Progenitor cell of endocrine pancreas (in vitro differentiated cells): ENCODE results near the gene MGAT4B. TPM values are rescaled to one million over a fixed set of nuclear protein-coding genes. Genes with fewer than 3 reads are reported as not detected.

Source experiments
- DNase-seq: peaks from one replicate; pipeline ENCODE4 v3.0.0; 2021; ENCODE audit warnings: low spot score; ENCODE audit not compliant: unreplicated experiment
- H3K27ac Mint-ChIP-seq: 2 replicates; pipeline ENCODE4 v1.8.0; 2021; ENCODE audit warnings: mild to moderate bottlenecking, moderate library complexity, mixed read lengths
- H3K27me3 Mint-ChIP-seq: 2 replicates; pipeline ENCODE4 v1.8.0; 2021; ENCODE audit warnings: mixed read lengths
- H3K36me3 Mint-ChIP-seq: 2 replicates; pipeline ENCODE4 v1.8.0; 2022; ENCODE audit warnings: mixed read lengths; ENCODE audit not compliant: insufficient read depth
- H3K4me1 Mint-ChIP-seq: 2 replicates; pipeline ENCODE4 v1.8.0; 2021; ENCODE audit warnings: low read depth, mixed read lengths
- H3K4me3 Mint-ChIP-seq: 2 replicates; pipeline ENCODE4 v1.8.0; 2021; ENCODE audit warnings: low read depth, mild to moderate bottlenecking, moderate library complexity, mixed read lengths
- H3K9me3 Mint-ChIP-seq: 2 replicates; pipeline ENCODE4 v1.8.0; 2021; ENCODE audit warnings: low read depth, mixed read lengths
- CTCF ChIP-seq: fragments of 200-600 bp; sonication (generic); IDR thresholded peaks from one replicate; pipeline ENCODE4 v1.5.0; 2021; ENCODE audit warnings: antibody characterized with exemption, mild to moderate bottlenecking; ENCODE audit not compliant: unreplicated experiment
- total RNA-seq: library from RNA; stranded (reverse); gene quantifications from 2 replicates; pipeline ENCODE4 v1.2.1, GENCODE V29; 2021

The MGAT4B gene
- total RNA-seq, 1 donor from 2014 or later = 159 TPM

DNA sequence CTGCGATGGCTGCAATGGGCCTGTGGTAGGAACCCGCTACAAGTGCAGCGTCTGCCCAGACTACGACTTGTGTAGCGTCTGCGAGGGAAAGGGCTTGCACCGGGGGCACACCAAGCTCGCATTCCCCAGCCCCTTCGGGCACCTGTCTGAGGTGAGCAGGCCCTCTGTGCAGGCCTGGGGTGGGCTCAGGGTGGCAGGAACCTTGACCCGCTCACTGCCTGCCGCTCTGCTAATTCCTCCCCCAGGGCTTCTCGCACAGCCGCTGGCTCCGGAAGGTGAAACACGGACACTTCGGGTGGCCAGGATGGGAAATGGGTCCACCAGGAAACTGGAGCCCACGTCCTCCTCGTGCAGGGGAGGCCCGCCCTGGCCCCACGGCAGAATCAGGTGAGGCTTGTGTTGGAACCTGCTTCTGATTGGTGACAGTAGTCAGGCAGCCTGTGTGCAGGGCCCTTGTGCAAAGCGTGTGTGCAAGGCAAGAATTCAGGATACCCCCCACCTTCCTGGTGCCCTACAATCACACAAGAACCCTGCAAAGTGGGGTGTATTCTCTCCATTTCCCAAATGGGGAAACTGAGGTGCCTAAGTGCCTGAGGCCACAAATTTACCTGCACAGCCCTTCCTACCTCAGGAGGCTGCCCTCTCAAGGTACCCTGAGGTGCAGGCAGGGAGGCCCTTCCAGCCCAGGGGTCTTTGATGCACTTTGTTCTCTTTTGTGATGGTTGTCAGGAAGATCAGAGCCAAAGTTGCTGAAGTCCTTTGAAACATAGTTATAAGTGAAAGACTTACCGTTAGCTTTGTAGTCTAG, 17.5 kb upstream of the MGAT4B start:
- peak overlapping the region; percentile 83 for H3K27ac Mint-ChIP-seq
- H3K4me1 Mint-ChIP-seq = peaks cover 43% of the 10 kb centered on the region
- DNase-seq = no peak
- no peak for TF ChIP-seq CTCF
- no peaks in the 10 kb centered on the region for H3K27me3 Mint-ChIP-seq
- H3K9me3 Mint-ChIP-seq = no peaks in the 10 kb centered on the region
- H3K4me3 Mint-ChIP-seq = peak overlapping the region; percentile 61
- peaks cover 44% of the 10 kb centered on the region for H3K36me3 Mint-ChIP-seq

DNA sequence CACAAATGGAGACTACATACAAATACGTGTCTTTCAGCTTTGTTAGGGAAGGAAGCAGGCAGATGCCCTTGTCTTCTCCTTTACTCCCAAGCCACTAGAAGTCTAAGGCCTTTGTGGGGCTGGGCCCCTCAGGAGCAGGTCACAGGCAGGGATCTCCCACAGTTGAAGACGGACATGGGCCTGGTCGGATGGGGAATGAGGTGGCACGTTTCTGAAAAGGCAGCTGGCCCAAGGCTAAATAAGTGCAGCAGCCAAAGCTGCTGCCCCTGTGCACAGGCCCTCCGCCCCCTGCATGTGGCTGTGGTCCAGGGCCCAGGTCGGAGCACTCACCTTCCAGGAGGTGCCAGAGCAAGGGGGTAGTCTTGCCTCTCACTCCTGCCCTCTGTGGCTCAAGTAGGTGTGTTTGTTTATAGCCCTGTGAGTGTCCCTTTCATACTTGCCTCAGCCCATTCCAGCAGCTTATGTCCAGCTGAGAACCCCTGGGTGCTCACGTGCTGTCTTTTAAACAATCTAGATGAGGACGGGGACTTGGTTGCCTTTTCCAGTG, 15.9 kb upstream of the MGAT4B start:
- Mint-ChIP-seq H3K27me3 (no peaks in the 10 kb centered on the region), H3K9me3 (no peaks in the 10 kb centered on the region), H3K4me3 (peak overlapping the region; percentile 91), H3K4me1 (peaks cover 50% of the 10 kb centered on the region), H3K36me3 (peaks cover 30% of the 10 kb centered on the region), H3K27ac (peak overlapping the region; percentile 97)
- no peak for TF ChIP-seq CTCF
- no peak for DNase-seq

GRCh38 chr5:179822059-179822432, 15.4 kb upstream of the MGAT4B start:
- Mint-ChIP-seq H3K36me3 (peaks cover 27% of the 10 kb centered on the region), H3K27ac (peak overlapping the region; percentile 97), H3K4me1 (peaks cover 50% of the 10 kb centered on the region), H3K9me3 (no peaks in the 10 kb centered on the region), H3K4me3 (peak overlapping the region; percentile 91), H3K27me3 (no peaks in the 10 kb centered on the region)
- DNase-seq = no peak
- no peak for TF ChIP-seq CTCF

GRCh38 chr5:179821298-179822058, 14.8 kb upstream of the MGAT4B start:
- Mint-ChIP-seq H3K4me1 (peaks cover 50% of the 10 kb centered on the region), H3K36me3 (peaks cover 22% of the 10 kb centered on the region), H3K27ac (peak overlapping the region; percentile 97), H3K4me3 (peak overlapping the region; percentile 91), H3K9me3 (no peaks in the 10 kb centered on the region), H3K27me3 (no peaks in the 10 kb centered on the region)
- DNase-seq = peak; percentile 55
- TF ChIP-seq CTCF = no peak
